Body of pancreas (tissue), 4 donors: Measurements from ENCODE around the gene ELF5. TPM values are rescaled to one million over a fixed set of nuclear protein-coding genes. Genes with fewer than 3 reads are reported as not detected.

Experiments used
- ATAC-seq: fragments of 150-250 bp; one replicate; pipeline ENCODE4 v1.9.1; 2016
- DNase-seq, 4 donors: peaks; one replicate each; pipeline ENCODE4 v3.0.0-alpha.2; 2019
- H3K27ac ChIP-seq, 4 donors: fragments of 200-600 bp; sonication (generic); 1 replicate in 3 of 4; 2 replicates in 1 of 4; pipeline versions ENCODE4 v1.5.1 to v1.6.1; 2016 to 2019; ENCODE audit warnings: mild to moderate bottlenecking in 1 of 4, mixed read lengths in 1 of 4, moderate library complexity in 1 of 4
- H3K27me3 ChIP-seq, 2 donors: fragments of 200-600 bp; sonication (generic); one replicate each; pipeline ENCODE4 v1.6.0; 2016; ENCODE audit warnings: mild to moderate bottlenecking in 1 of 2
- H3K36me3 ChIP-seq, 2 donors: fragments of 200-600 bp; sonication (generic); replicated peaks in 1 of 2; 2 replicates each; pipeline ENCODE4 v1.5.1; 2016; ENCODE audit warnings: low read depth in 2 of 2; ENCODE audit not compliant: insufficient read depth in 1 of 2
- H3K4me1 ChIP-seq: fragments of 200-600 bp; sonication (generic); one replicate; pipeline ENCODE4 v1.6.0; 2016
- H3K4me3 ChIP-seq, 2 donors: fragments of 200-600 bp; sonication (generic); 1 replicate in 1 of 2; 2 replicates in 1 of 2; pipeline ENCODE4 v1.5.1; 2016 to 2019
- H3K9me3 ChIP-seq, 3 donors: fragments of 200-600 bp; sonication (generic); 1 replicate in 2 of 3; 2 replicates in 1 of 3; pipeline ENCODE4 v1.5.1; 2016
- CTCF ChIP-seq, 7 experiments: fragments of 450-650 bp in 4 of 7; fragments of 200-600 bp in 3 of 7; sonication (generic) in 3 of 7; IDR thresholded peaks; one replicate each; pipeline ENCODE4 v1.5.1; 2016 to 2019; ENCODE audit warnings: antibody characterized with exemption in 7 of 7
- POLR2A ChIP-seq, 3 donors: fragments of 450-650 bp; IDR thresholded peaks; one replicate each; pipeline ENCODE4 v1.6.1; 2016; ENCODE audit warnings: antibody characterized with exemption in 3 of 3, mild to moderate bottlenecking in 2 of 3
- WGBS, 2 donors: methylation state at CpG; one replicate each; pipeline ENCODE4 v1.1.5; 2017; 5-methylcytosine and 5-hydroxymethylcytosine counted together
- intact Hi-C: fragments of 100-400 bp; cut with DNase I; formaldehyde crosslinking; loops from one replicate; pipeline ENCODE4 v1.15.1; 2023
- total RNA-seq, 2 donors: library from RNA; depleted of rRNA; stranded (reverse); fragments of >200 nt; gene quantifications; one replicate each; pipeline ENCODE4 v1.1.0, GENCODE V29; 2016

Gene ELF5
- total RNA-seq, 2 donors from 2014 or later, result not detected

GRCh38 chr11:34431979-34432378 is 81.6 kb downstream of the ELF5 start:
- intact Hi-C loops, result no loop called here
- no peak for ATAC-seq
- TF ChIP-seq CTCF (IDR thresholded peaks at IDR 0.05) (no peak), POLR2A (IDR thresholded peaks at IDR 0.05) (no peak)
- WGBS, 2 donors, result 63 to 93% methylated on average over 4 of the region's 4 CpGs
- Histone ChIP-seq H3K36me3 (no peaks in the 10 kb centered on the region), H3K27me3 (no peaks in the 10 kb centered on the region), H3K4me3 (no peak overlapping the region), H3K27ac (no peak overlapping the region), H3K4me1 (no peaks in the 10 kb centered on the region), H3K9me3 (no peaks in the 10 kb centered on the region)
- no peak for DNase-seq

Other genes starting within 250 kb of the ELF5 start
- gene ABTB2, start 155.8 kb downstream of the ELF5 start, total RNA-seq, result 1 to 10 TPM; 2.1 to 4.3 TPM
- gene CAT, start 74.9 kb downstream of the ELF5 start, total RNA-seq, result 100 to 1,000 TPM in 1 of 2 donors, 10 to 100 TPM in 1; 98.8 to 148 TPM
- 10 to 100 TPM; 21.4 to 40.5 TPM for gene EHF, start 107.3 kb upstream of the ELF5 start, total RNA-seq